WTC11 (cell line): ENCODE measurements around the gene GPC4. TPM values are rescaled to one million over a fixed set of nuclear protein-coding genes. Genes with fewer than 3 reads are reported as not detected.

ENCODE experiments used
- ATAC-seq: fragments of 200-7000 bp; cut with Tn5 transposase; 2 replicates; pipeline ENCODE4 v1.10.0; 2021; ENCODE audit warnings: mild to moderate bottlenecking, moderate library complexity
- CTCF ChIA-PET: fragments of 300-600 bp; sonication (Branson Sonifier 250); formaldehyde crosslinking; loops from one replicate; lab custom pipeline; 2021; ENCODE audit warnings: antibody characterized with exemption; lab: Charles Lee
- POLR2A ChIA-PET: fragments of 350-600 bp; sonication (Branson Sonifier 250); formaldehyde crosslinking; loops from one replicate; lab custom pipeline; 2021; ENCODE audit warnings: antibody characterized with exemption; lab: Charles Lee
- DNase-seq: peaks from one replicate; pipeline ENCODE4 v3.0.0; 2021; ENCODE audit warnings: low spot score
- H3K27ac Mint-ChIP-seq: 2 replicates; pipeline ENCODE4 v1.8.0; 2021; ENCODE audit warnings: mixed read lengths
- H3K27me3 Mint-ChIP-seq: 2 replicates; pipeline ENCODE4 v1.8.0; 2021; ENCODE audit warnings: low read depth, mild to moderate bottlenecking, moderate library complexity, mixed read lengths
- H3K36me3 Mint-ChIP-seq: 2 replicates; pipeline ENCODE4 v1.8.0; 2021; ENCODE audit warnings: mixed read lengths
- H3K4me1 Mint-ChIP-seq: 2 replicates; pipeline ENCODE4 v1.8.0; 2022; ENCODE audit warnings: mixed read lengths
- H3K4me3 Mint-ChIP-seq: 2 replicates; pipeline ENCODE4 v1.8.0; 2021; ENCODE audit warnings: mild to moderate bottlenecking, moderate library complexity, mixed read lengths
- H3K9me3 Mint-ChIP-seq: 2 replicates; pipeline ENCODE4 v1.8.0; 2021; ENCODE audit warnings: mixed read lengths
- AFF4 ChIP-seq: sonication (generic); formaldehyde crosslinking; IDR thresholded peaks from 2 replicates; pipeline ENCODE4 v1.8.1; 2023; ENCODE audit warnings: mild to moderate bottlenecking, missing genetic modification reagents, borderline replicate concordance
- ATF2 ChIP-seq: sonication (generic); formaldehyde crosslinking; IDR thresholded peaks from 2 replicates; pipeline ENCODE4 v1.8.1; 2022; ENCODE audit warnings: low read depth, missing genetic modification reagents, borderline replicate concordance
- CBFB ChIP-seq: sonication (generic); formaldehyde crosslinking; IDR thresholded peaks from 2 replicates; pipeline ENCODE4 v1.8.1; 2022; ENCODE audit warnings: mild to moderate bottlenecking, low read depth, missing genetic modification reagents
- E2F5 ChIP-seq: sonication (generic); formaldehyde crosslinking; IDR thresholded peaks from 2 replicates; pipeline ENCODE4 v1.8.1; 2022; ENCODE audit warnings: mild to moderate bottlenecking, moderate library complexity, missing genetic modification reagents
- ELF4 ChIP-seq: sonication (generic); formaldehyde crosslinking; IDR thresholded peaks from 2 replicates; pipeline ENCODE4 v1.8.1; 2022; ENCODE audit warnings: low read depth, mild to moderate bottlenecking, moderate library complexity, missing genetic modification reagents
- EMX1 ChIP-seq: fragments of 250-450 bp; sonication (Bioruptor Pico); IDR thresholded peaks from 2 replicates; pipeline ENCODE4 v1.8.0; 2021; ENCODE audit warnings: mild to moderate bottlenecking
- ERG ChIP-seq: fragments of 250-450 bp; sonication (Bioruptor Pico); IDR thresholded peaks from 2 replicates; pipeline ENCODE4 v1.8.0; 2021; ENCODE audit warnings: mild to moderate bottlenecking
- GABPB1 ChIP-seq: sonication (generic); formaldehyde crosslinking; IDR thresholded peaks from 2 replicates; pipeline ENCODE4 v1.8.1; 2023; ENCODE audit warnings: mild to moderate bottlenecking, missing genetic modification reagents
- IRF2 ChIP-seq: sonication (generic); formaldehyde crosslinking; IDR thresholded peaks from 2 replicates; pipeline ENCODE4 v1.8.0; 2022; ENCODE audit warnings: low read depth, missing genetic modification reagents, borderline replicate concordance
- NR3C1 ChIP-seq: sonication (generic); formaldehyde crosslinking; conservative IDR thresholded peaks from 2 replicates; pipeline ENCODE4 v1.8.1; 2023; ENCODE audit warnings: low read depth, mild to moderate bottlenecking, missing genetic modification reagents
- RORB ChIP-seq: fragments of 250-450 bp; sonication (Bioruptor Pico); IDR thresholded peaks from 2 replicates; pipeline ENCODE4 v1.9.0; 2021; ENCODE audit warnings: mild to moderate bottlenecking
- SOX15 ChIP-seq: fragments of 250-450 bp; sonication (Bioruptor Pico); IDR thresholded peaks from 2 replicates; pipeline ENCODE4 v1.9.0; 2021; ENCODE audit warnings: mild to moderate bottlenecking
- ZBTB21 ChIP-seq: sonication (generic); formaldehyde crosslinking; IDR thresholded peaks from 2 replicates; pipeline ENCODE4 v1.8.1; 2023; ENCODE audit warnings: mild to moderate bottlenecking, missing genetic modification reagents, borderline replicate concordance
- ZBTB43 ChIP-seq: sonication (generic); formaldehyde crosslinking; IDR thresholded peaks from 2 replicates; pipeline ENCODE4 v1.8.1; 2023; ENCODE audit warnings: mild to moderate bottlenecking, missing genetic modification reagents
- ZNF138 ChIP-seq: sonication (generic); formaldehyde crosslinking; conservative IDR thresholded peaks from 2 replicates; pipeline ENCODE4 v1.8.1; 2022; ENCODE audit warnings: mild to moderate bottlenecking, moderate library complexity, missing genetic modification reagents
- ZNF232 ChIP-seq: sonication (generic); formaldehyde crosslinking; IDR thresholded peaks from 2 replicates; pipeline ENCODE4 v1.8.0; 2022; ENCODE audit warnings: mild to moderate bottlenecking, missing genetic modification reagents
- ZNF396 ChIP-seq: fragments of 250-450 bp; sonication (Bioruptor Pico); IDR thresholded peaks from 2 replicates; pipeline ENCODE4 v1.8.0; 2021; ENCODE audit warnings: mild to moderate bottlenecking, moderate library complexity, borderline replicate concordance
- total RNA-seq: library from RNA; stranded (reverse); gene quantifications from 3 replicates; pipeline ENCODE4 v1.2.3, GENCODE V29; 2021

The GPC4 gene
- total RNA-seq, 1 experiment from 2014 or later: 144 TPM

GRCh38 chrX:133437356-133437755, 22.1 kb upstream of the GPC4 start:
- ATAC-seq: no peak
- Mint-ChIP-seq H3K4me3 (peak overlapping the region; percentile 20), H3K27ac (peak overlapping the region; percentile 80), H3K4me1 (peaks cover 60% of the 10 kb centered on the region), H3K9me3 (0 out of 2 replicates have a peak, but pooled peaks cover 3% of the 10 kb centered on the region), H3K36me3 (0 out of 2 replicates have a peak, but pooled peaks cover 2% of the 10 kb centered on the region), H3K27me3 (peaks cover 13% of the 10 kb centered on the region)
- CTCF ChIA-PET: interaction anchor here (0.7 to 1.3 kb wide), 3 partner anchors 87 to 1047 kb away, joined by 3 read pairs; no protein-coding TSS in a partner anchor
- POLR2A ChIA-PET: interaction anchor here (0.5 kb wide), 1 partner anchor 101 kb away, joined by 4 read pairs; no protein-coding TSS in a partner anchor
- no peak for DNase-seq
- TF ChIP-seq EMX1 (CRISPR knock-in tag) (no peak), ELF4 (CRISPR knock-in tag) (no peak), NR3C1 (no peak), IRF2 (no peak), ZNF396 (CRISPR knock-in tag) (no peak), ZNF232 (no peak), AFF4 (CRISPR knock-in tag) (no peak), ATF2 (no peak), GABPB1 (CRISPR knock-in tag) (no peak), RORB (CRISPR knock-in tag) (no peak), ZNF138 (CRISPR knock-in tag) (no peak)

GRCh38 chrX:133435544-133436124, 20.3 kb upstream of the GPC4 start:
- Mint-ChIP-seq H3K4me3 (no peak overlapping the region), H3K4me1 (peaks cover 51% of the 10 kb centered on the region), H3K27me3 (peaks cover 4% of the 10 kb centered on the region), H3K36me3 (0 out of 2 replicates have a peak, but pooled peaks cover 2% of the 10 kb centered on the region), H3K9me3 (0 out of 2 replicates have a peak, but pooled peaks cover 3% of the 10 kb centered on the region), H3K27ac (no peak overlapping the region)
- no peak for ATAC-seq
- ChIA-PET CTCF (interaction anchor here (0.7 to 1.2 kb wide), 2 partner anchors 12 to 214 kb away, joined by 3 to 4 read pairs; no protein-coding TSS in a partner anchor), POLR2A (no interaction called here)
- DNase-seq: no peak
- TF ChIP-seq ERG: no peak
- no peak for TF ChIP-seq ZBTB21 (CRISPR knock-in tag)
- no peak for TF ChIP-seq CBFB (CRISPR knock-in tag)
- no peak for TF ChIP-seq ZNF396 (CRISPR knock-in tag)
- no peak for TF ChIP-seq ZBTB43
- no peak for TF ChIP-seq E2F5 (CRISPR knock-in tag)
- no peak for TF ChIP-seq SOX15
- TF ChIP-seq ZNF232: no peak
- TF ChIP-seq EMX1 (CRISPR knock-in tag): no peak
